WTC11 (cell line): ENCODE data around the gene FAM234A. TPM values are rescaled to one million over a fixed set of nuclear protein-coding genes. Genes with fewer than 3 reads are reported as not detected.
"Not testable (repeated sequence)": the region's sequence is repeated elsewhere in the genome, so short reads cannot be mapped to it uniquely, and the experiment has no call there.

Experiments used
- ATAC-seq: fragments of 200-7000 bp; cut with Tn5 transposase; 2 replicates; pipeline ENCODE4 v1.10.0; 2021; ENCODE audit warnings: mild to moderate bottlenecking, moderate library complexity
- CTCF ChIA-PET: fragments of 300-600 bp; sonication (Branson Sonifier 250); formaldehyde crosslinking; loops from one replicate; lab custom pipeline; 2021; ENCODE audit warnings: antibody characterized with exemption; lab: Charles Lee
- POLR2A ChIA-PET: fragments of 350-600 bp; sonication (Branson Sonifier 250); formaldehyde crosslinking; loops from one replicate; lab custom pipeline; 2021; ENCODE audit warnings: antibody characterized with exemption; lab: Charles Lee
- DNase-seq: peaks from one replicate; pipeline ENCODE4 v3.0.0; 2021; ENCODE audit warnings: low spot score
- H3K27ac Mint-ChIP-seq: 2 replicates; pipeline ENCODE4 v1.8.0; 2021; ENCODE audit warnings: mixed read lengths
- H3K27me3 Mint-ChIP-seq: 2 replicates; pipeline ENCODE4 v1.8.0; 2021; ENCODE audit warnings: low read depth, mild to moderate bottlenecking, moderate library complexity, mixed read lengths
- H3K36me3 Mint-ChIP-seq: 2 replicates; pipeline ENCODE4 v1.8.0; 2021; ENCODE audit warnings: mixed read lengths
- H3K4me1 Mint-ChIP-seq: 2 replicates; pipeline ENCODE4 v1.8.0; 2022; ENCODE audit warnings: mixed read lengths
- H3K4me3 Mint-ChIP-seq: 2 replicates; pipeline ENCODE4 v1.8.0; 2021; ENCODE audit warnings: mild to moderate bottlenecking, moderate library complexity, mixed read lengths
- H3K9me3 Mint-ChIP-seq: 2 replicates; pipeline ENCODE4 v1.8.0; 2021; ENCODE audit warnings: mixed read lengths
- HMGA2 ChIP-seq: fragments of 250-450 bp; sonication (Bioruptor Pico); IDR thresholded peaks from 2 replicates; pipeline ENCODE4 v1.4.0; 2021; ENCODE audit warnings: mild to moderate bottlenecking, moderate library complexity
- KAT7 ChIP-seq: sonication (generic); formaldehyde crosslinking; IDR thresholded peaks from 2 replicates; pipeline ENCODE4 v1.8.1; 2023; ENCODE audit warnings: missing genetic modification reagents, mild to moderate bottlenecking, borderline replicate concordance
- NR1H2 ChIP-seq: sonication (generic); formaldehyde crosslinking; IDR thresholded peaks from 2 replicates; pipeline ENCODE4 v1.9.0; 2021; ENCODE audit warnings: mild to moderate bottlenecking, moderate library complexity, missing genetic modification reagents
- NR2C2 ChIP-seq: sonication (generic); formaldehyde crosslinking; IDR thresholded peaks from 2 replicates; pipeline ENCODE4 v1.8.0; 2022; ENCODE audit warnings: mild to moderate bottlenecking, missing genetic modification reagents
- PRRX2 ChIP-seq: fragments of 250-450 bp; sonication (Bioruptor Pico); IDR thresholded peaks from 2 replicates; pipeline ENCODE4 v1.8.0; 2021; ENCODE audit warnings: mild to moderate bottlenecking
- RELA ChIP-seq: sonication (generic); formaldehyde crosslinking; IDR thresholded peaks from 2 replicates; pipeline ENCODE4 v1.8.1; 2022; ENCODE audit warnings: missing genetic modification reagents, mild to moderate bottlenecking, borderline replicate concordance
- SMAD4 ChIP-seq: sonication (generic); formaldehyde crosslinking; IDR thresholded peaks from 2 replicates; pipeline ENCODE4 v1.8.0; 2022; ENCODE audit warnings: mild to moderate bottlenecking, missing genetic modification reagents
- SOX15 ChIP-seq: fragments of 250-450 bp; sonication (Bioruptor Pico); IDR thresholded peaks from 2 replicates; pipeline ENCODE4 v1.9.0; 2021; ENCODE audit warnings: mild to moderate bottlenecking
- TP53 ChIP-seq: sonication (generic); formaldehyde crosslinking; IDR thresholded peaks from 2 replicates; pipeline ENCODE4 v1.8.1; 2023; ENCODE audit warnings: mild to moderate bottlenecking, missing genetic modification reagents
- ZNF396 ChIP-seq: fragments of 250-450 bp; sonication (Bioruptor Pico); IDR thresholded peaks from 2 replicates; pipeline ENCODE4 v1.8.0; 2021; ENCODE audit warnings: mild to moderate bottlenecking, moderate library complexity, borderline replicate concordance
- total RNA-seq: library from RNA; stranded (reverse); gene quantifications from 3 replicates; pipeline ENCODE4 v1.2.3, GENCODE V29; 2021
- TF ChIP-seq, protein P1 (sequence below): sonication (generic); formaldehyde crosslinking; IDR thresholded peaks from 2 replicates; pipeline ENCODE4 v1.8.1; 2022; ENCODE audit warnings: mild to moderate bottlenecking, moderate library complexity, missing genetic modification reagents
- TF ChIP-seq, protein P2 (sequence below): sonication (generic); formaldehyde crosslinking; IDR thresholded peaks from 2 replicates; pipeline ENCODE4 v1.8.1; 2022; ENCODE audit warnings: low read depth, mild to moderate bottlenecking, moderate library complexity, missing genetic modification reagents, borderline replicate concordance
- TF ChIP-seq, protein P3 (sequence below): sonication (generic); formaldehyde crosslinking; IDR thresholded peaks from 2 replicates; pipeline ENCODE4 v1.8.0; 2022; ENCODE audit warnings: missing genetic modification reagents
- TF ChIP-seq, protein P4 (sequence below): sonication (generic); formaldehyde crosslinking; IDR thresholded peaks from 2 replicates; pipeline ENCODE4 v1.8.1; 2023; ENCODE audit warnings: mild to moderate bottlenecking, moderate library complexity, missing genetic modification reagents
- TF ChIP-seq, protein P5 (sequence below): fragments of 250-450 bp; sonication (Bioruptor Pico); IDR thresholded peaks from 2 replicates; pipeline ENCODE4 v1.9.0; 2021; ENCODE audit warnings: mild to moderate bottlenecking
- TF ChIP-seq, protein P6 (sequence below): sonication (generic); formaldehyde crosslinking; conservative IDR thresholded peaks from 2 replicates; pipeline ENCODE4 v1.8.1; 2022; ENCODE audit warnings: mild to moderate bottlenecking, missing genetic modification reagents
- TF ChIP-seq, protein P7 (sequence below): fragments of 250-450 bp; sonication (Bioruptor Pico); conservative IDR thresholded peaks from 2 replicates; pipeline ENCODE4 v1.9.0; 2021; ENCODE audit warnings: mild to moderate bottlenecking

Gene FAM234A
- total RNA-seq, 1 experiment from 2014 or later, result 115 TPM

DNA sequence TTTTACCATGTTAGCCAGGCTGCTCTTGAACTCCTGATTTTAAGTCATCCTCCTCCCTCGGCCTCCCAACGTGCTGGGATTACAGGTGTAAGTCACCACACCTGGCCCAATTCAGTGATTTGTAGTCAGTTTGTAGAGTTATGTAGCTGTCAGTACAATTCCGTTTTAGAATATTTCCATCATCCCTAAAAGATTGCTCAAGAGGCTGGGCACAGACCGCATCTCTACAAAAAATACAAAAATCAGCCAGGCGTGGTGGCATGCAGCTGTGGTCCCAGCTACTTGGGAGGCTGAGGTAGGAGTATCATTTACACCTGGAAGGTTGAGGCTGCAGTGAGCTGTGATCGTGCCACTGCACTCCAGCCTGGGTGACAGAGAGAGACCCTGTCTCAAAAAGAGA is 20.6 kb downstream of the FAM234A start:
- ChIA-PET POLR2A (no interaction called here), CTCF (no interaction called here)
- no peak overlapping the region for H3K4me3 Mint-ChIP-seq
- H3K9me3 Mint-ChIP-seq, result no peaks in the 10 kb centered on the region
- H3K27me3 Mint-ChIP-seq, result no peaks in the 10 kb centered on the region
- H3K4me1 Mint-ChIP-seq, result no peaks in the 10 kb centered on the region
- H3K36me3 Mint-ChIP-seq, result peaks cover 33% of the 10 kb centered on the region
- ATAC-seq, result no peak
- DNase-seq, result no peak
- TF ChIP-seq, protein P1, sequence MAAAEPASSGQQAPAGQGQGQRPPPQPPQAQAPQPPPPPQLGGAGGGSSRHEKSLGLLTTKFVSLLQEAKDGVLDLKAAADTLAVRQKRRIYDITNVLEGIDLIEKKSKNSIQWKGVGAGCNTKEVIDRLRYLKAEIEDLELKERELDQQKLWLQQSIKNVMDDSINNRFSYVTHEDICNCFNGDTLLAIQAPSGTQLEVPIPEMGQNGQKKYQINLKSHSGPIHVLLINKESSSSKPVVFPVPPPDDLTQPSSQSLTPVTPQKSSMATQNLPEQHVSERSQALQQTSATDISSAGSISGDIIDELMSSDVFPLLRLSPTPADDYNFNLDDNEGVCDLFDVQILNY (CRISPR knock-in tag), result no peak
- no peak for TF ChIP-seq HMGA2 (CRISPR knock-in tag)
- TF ChIP-seq, protein P2, sequence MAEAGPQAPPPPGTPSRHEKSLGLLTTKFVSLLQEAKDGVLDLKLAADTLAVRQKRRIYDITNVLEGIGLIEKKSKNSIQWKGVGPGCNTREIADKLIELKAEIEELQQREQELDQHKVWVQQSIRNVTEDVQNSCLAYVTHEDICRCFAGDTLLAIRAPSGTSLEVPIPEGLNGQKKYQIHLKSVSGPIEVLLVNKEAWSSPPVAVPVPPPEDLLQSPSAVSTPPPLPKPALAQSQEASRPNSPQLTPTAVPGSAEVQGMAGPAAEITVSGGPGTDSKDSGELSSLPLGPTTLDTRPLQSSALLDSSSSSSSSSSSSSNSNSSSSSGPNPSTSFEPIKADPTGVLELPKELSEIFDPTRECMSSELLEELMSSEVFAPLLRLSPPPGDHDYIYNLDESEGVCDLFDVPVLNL (CRISPR knock-in tag), result no peak
- TF ChIP-seq RELA (CRISPR knock-in tag), result no peak
- TF ChIP-seq SOX15 (CRISPR knock-in tag), result no peak
- TF ChIP-seq PRRX2 (CRISPR knock-in tag), result no peak
- TF ChIP-seq, protein P3, sequence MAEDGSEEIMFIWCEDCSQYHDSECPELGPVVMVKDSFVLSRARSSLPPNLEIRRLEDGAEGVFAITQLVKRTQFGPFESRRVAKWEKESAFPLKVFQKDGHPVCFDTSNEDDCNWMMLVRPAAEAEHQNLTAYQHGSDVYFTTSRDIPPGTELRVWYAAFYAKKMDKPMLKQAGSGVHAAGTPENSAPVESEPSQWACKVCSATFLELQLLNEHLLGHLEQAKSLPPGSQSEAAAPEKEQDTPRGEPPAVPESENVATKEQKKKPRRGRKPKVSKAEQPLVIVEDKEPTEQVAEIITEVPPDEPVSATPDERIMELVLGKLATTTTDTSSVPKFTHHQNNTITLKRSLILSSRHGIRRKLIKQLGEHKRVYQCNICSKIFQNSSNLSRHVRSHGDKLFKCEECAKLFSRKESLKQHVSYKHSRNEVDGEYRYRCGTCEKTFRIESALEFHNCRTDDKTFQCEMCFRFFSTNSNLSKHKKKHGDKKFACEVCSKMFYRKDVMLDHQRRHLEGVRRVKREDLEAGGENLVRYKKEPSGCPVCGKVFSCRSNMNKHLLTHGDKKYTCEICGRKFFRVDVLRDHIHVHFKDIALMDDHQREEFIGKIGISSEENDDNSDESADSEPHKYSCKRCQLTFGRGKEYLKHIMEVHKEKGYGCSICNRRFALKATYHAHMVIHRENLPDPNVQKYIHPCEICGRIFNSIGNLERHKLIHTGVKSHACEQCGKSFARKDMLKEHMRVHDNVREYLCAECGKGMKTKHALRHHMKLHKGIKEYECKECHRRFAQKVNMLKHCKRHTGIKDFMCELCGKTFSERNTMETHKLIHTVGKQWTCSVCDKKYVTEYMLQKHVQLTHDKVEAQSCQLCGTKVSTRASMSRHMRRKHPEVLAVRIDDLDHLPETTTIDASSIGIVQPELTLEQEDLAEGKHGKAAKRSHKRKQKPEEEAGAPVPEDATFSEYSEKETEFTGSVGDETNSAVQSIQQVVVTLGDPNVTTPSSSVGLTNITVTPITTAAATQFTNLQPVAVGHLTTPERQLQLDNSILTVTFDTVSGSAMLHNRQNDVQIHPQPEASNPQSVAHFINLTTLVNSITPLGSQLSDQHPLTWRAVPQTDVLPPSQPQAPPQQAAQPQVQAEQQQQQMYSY (CRISPR knock-in tag), result no peak
- TF ChIP-seq NR1H2 (CRISPR knock-in tag), result no peak
- no peak for TF ChIP-seq TP53 (CRISPR knock-in tag)
- TF ChIP-seq ZNF396, result no peak
- no peak for TF ChIP-seq NR2C2 (CRISPR knock-in tag)
- H3K27ac Mint-ChIP-seq, result no peak overlapping the region

DNA sequence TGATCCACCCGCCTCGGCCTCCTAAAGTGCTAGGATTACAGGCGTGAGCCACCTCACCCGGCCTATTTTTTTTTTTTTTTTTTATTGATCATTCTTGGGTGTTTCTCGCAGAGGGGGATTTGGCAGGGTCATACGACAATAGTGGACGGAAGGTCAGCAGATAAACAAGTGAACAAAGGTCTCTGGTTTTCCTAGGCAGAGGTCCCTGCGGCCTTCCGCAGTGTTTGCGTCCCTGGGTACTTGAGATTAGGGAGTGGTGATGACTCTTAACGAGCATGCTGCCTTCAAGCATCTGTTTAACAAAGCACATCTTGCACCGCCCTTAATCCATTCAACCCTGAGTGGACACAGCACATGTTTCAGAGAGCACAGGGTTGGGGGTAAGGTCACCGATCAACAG is 23.5 kb downstream of the FAM234A start:
- H3K4me3 Mint-ChIP-seq, H3K27me3 Mint-ChIP-seq, POLR2A ChIA-PET, CTCF ChIA-PET, ATAC-seq, H3K9me3 Mint-ChIP-seq, H3K27ac Mint-ChIP-seq, DNase-seq, H3K4me1 Mint-ChIP-seq: not testable (repeated sequence)
- peaks cover 29% of the 10 kb centered on the region for H3K36me3 Mint-ChIP-seq

DNA sequence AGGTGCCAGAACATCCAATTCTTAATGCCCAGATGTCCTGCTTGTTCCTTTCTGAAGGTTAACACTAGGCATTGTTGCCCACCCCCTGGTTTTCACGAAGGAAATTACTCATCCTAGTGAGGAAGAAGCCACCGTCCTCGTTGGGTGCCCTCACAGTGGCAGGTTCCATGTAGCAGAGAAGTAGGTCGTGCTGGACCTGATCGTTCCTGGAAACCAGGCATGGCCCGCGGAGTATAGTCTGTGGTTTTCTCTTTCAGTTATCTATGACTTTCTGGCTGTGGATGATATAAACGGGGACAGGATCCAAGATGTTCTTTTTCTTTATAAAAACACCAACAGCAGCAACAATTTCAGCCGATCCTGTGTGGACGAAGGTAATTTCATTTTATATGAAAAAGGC is 24.6 kb downstream of the FAM234A start:
- DNase-seq (no peak), ATAC-seq (no peak)
- peak overlapping the region; percentile 53 for H3K27ac Mint-ChIP-seq
- no peaks in the 10 kb centered on the region for H3K27me3 Mint-ChIP-seq
- H3K9me3 Mint-ChIP-seq, result no peaks in the 10 kb centered on the region
- ChIA-PET POLR2A (no interaction called here), CTCF (no interaction called here)
- peaks cover 22% of the 10 kb centered on the region for H3K36me3 Mint-ChIP-seq
- no peaks in the 10 kb centered on the region for H3K4me1 Mint-ChIP-seq
- H3K4me3 Mint-ChIP-seq, result no peak overlapping the region
- TF ChIP-seq SMAD4 (no peak), KAT7 (CRISPR knock-in tag) (no peak), PRRX2 (CRISPR knock-in tag) (no peak), RELA (CRISPR knock-in tag) (no peak)
- TF ChIP-seq, protein P4, sequence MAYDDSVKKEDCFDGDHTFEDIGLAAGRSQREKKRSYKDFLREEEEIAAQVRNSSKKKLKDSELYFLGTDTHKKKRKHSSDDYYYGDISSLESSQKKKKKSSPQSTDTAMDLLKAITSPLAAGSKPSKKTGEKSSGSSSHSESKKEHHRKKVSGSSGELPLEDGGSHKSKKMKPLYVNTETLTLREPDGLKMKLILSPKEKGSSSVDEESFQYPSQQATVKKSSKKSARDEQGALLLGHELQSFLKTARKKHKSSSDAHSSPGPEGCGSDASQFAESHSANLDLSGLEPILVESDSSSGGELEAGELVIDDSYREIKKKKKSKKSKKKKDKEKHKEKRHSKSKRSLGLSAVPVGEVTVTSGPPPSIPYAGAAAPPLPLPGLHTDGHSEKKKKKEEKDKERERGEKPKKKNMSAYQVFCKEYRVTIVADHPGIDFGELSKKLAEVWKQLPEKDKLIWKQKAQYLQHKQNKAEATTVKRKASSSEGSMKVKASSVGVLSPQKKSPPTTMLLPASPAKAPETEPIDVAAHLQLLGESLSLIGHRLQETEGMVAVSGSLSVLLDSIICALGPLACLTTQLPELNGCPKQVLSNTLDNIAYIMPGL (CRISPR knock-in tag), result no peak
- TF ChIP-seq, protein P5, sequence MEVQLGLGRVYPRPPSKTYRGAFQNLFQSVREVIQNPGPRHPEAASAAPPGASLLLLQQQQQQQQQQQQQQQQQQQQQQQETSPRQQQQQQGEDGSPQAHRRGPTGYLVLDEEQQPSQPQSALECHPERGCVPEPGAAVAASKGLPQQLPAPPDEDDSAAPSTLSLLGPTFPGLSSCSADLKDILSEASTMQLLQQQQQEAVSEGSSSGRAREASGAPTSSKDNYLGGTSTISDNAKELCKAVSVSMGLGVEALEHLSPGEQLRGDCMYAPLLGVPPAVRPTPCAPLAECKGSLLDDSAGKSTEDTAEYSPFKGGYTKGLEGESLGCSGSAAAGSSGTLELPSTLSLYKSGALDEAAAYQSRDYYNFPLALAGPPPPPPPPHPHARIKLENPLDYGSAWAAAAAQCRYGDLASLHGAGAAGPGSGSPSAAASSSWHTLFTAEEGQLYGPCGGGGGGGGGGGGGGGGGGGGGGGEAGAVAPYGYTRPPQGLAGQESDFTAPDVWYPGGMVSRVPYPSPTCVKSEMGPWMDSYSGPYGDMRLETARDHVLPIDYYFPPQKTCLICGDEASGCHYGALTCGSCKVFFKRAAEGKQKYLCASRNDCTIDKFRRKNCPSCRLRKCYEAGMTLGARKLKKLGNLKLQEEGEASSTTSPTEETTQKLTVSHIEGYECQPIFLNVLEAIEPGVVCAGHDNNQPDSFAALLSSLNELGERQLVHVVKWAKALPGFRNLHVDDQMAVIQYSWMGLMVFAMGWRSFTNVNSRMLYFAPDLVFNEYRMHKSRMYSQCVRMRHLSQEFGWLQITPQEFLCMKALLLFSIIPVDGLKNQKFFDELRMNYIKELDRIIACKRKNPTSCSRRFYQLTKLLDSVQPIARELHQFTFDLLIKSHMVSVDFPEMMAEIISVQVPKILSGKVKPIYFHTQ (CRISPR knock-in tag), result no peak
- TF ChIP-seq, protein P6, sequence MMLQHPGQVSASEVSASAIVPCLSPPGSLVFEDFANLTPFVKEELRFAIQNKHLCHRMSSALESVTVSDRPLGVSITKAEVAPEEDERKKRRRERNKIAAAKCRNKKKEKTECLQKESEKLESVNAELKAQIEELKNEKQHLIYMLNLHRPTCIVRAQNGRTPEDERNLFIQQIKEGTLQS, result no peak
- TF ChIP-seq, protein P7, sequence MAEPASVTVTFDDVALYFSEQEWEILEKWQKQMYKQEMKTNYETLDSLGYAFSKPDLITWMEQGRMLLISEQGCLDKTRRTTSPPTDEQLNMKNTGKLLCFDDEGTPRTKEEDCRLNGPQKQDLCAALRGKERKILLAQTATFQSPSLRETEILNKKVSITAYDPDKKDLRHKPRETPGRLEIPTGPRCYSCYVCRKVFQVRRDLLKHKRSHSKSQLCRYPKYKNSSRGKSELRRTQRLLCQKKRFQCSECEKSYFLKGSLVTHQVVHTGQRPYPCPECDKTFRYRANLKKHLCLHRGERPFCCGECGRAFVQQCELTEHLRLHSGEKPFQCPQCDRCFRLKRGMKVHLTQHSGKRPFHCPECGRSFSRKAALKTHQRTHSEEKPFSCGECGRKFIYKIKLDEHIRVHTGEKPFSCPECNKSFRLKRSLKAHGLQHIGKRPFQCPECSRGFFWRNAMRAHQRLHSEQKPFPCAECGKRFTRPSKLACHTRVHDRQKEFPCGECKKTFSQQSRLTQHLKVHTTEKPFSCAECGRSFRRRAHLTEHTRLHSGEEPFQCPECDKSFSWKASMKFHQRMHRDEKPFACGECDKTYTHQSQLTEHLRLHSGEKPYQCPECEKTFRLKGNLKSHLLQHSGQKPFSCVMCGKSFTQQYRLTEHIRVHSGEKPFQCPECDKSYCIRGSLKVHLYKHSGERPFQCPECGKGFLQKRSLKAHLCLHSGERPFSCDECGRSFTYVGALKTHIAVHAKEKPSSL, result no peak
